ENCODE data around the gene PALS2.

The PALS2 gene, protein sequence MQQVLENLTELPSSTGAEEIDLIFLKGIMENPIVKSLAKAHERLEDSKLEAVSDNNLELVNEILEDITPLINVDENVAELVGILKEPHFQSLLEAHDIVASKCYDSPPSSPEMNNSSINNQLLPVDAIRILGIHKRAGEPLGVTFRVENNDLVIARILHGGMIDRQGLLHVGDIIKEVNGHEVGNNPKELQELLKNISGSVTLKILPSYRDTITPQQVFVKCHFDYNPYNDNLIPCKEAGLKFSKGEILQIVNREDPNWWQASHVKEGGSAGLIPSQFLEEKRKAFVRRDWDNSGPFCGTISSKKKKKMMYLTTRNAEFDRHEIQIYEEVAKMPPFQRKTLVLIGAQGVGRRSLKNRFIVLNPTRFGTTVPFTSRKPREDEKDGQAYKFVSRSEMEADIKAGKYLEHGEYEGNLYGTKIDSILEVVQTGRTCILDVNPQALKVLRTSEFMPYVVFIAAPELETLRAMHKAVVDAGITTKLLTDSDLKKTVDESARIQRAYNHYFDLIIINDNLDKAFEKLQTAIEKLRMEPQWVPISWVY

GRCh38 chr7:24572997-24573553 is at the start of gene PALS2:
Gene PALS2 (plus strand): TSS chr7:24573452. CDS start chr7:24623668, 50,216 bp downstream.
- peak; percentile 71 for ATAC-seq
- DNase-seq (ENCODE audit: low spot score in 2 of 2) = peak; percentile 74 to 86
- H3K4me1 Mint-ChIP-seq = peaks cover 29% of the 10 kb centered on the region
- H3K27ac Mint-ChIP-seq = peak within 1 kb of the TSS; percentile 76
- H3K36me3 Mint-ChIP-seq = no peaks in the 10 kb centered on the region
- no peaks in the 10 kb centered on the region for H3K9me3 Mint-ChIP-seq
- H3K4me3 Mint-ChIP-seq = peak within 1 kb of the TSS; percentile 89

- Mint-ChIP-seq H3K36me3 (no peaks in the 10 kb centered on the region), H3K27ac (no peak overlapping the region), H3K4me3 (no peak overlapping the region), H3K9me3 (no peaks in the 10 kb centered on the region), H3K4me1 (no peaks in the 10 kb centered on the region)
- ATAC-seq (peak; percentile 24), DNase-seq (ENCODE audit: low spot score in 2 of 2) (no peak)
Measured at GRCh38 chr7:24531255-24531654, 42.0 kb upstream of the PALS2 start.

DNA sequence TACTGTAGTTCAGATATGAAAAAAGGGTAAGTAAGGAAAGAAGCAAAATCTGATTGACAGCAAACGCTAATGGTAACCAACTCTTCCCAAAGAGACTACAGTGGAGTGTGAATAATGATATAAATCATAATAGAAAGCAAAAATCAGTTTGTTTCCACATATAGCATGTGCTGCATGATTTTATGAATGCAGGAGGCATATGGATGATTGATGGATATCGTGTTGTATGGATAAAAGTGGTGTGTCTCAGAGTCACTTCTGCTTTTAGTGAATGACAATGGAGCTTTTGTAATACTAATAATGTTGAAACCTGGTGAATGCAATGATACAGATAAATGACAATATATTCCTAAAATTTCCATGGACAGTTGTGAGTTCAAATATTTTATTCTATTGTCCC is 36.6 kb upstream of the PALS2 start:
- ATAC-seq (no peak), DNase-seq (ENCODE audit: low spot score in 2 of 2) (no peak)
- H3K36me3 Mint-ChIP-seq = no peaks in the 10 kb centered on the region
- H3K9me3 Mint-ChIP-seq = no peaks in the 10 kb centered on the region
- no peak overlapping the region for H3K4me3 Mint-ChIP-seq
- H3K4me1 Mint-ChIP-seq = no peaks in the 10 kb centered on the region
- H3K27ac Mint-ChIP-seq = no peak overlapping the region

- no peak for DNase-seq (ENCODE audit: low spot score in 2 of 2)
- H3K4me1 Mint-ChIP-seq = no peaks in the 10 kb centered on the region
Measured at GRCh38 chr7:24540956-24541355, 32.3 kb upstream of the PALS2 start.

GRCh38 chr7:24545215-24545614 is 28.0 kb upstream of the PALS2 start:
- H3K4me3 Mint-ChIP-seq = no peak overlapping the region
- no peak for ATAC-seq
- DNase-seq (ENCODE audit: low spot score in 2 of 2) = no peak
- H3K4me1 Mint-ChIP-seq = no peaks in the 10 kb centered on the region
- no peaks in the 10 kb centered on the region for H3K36me3 Mint-ChIP-seq
- H3K27ac Mint-ChIP-seq = no peak overlapping the region
- H3K9me3 Mint-ChIP-seq = no peaks in the 10 kb centered on the region

More at GRCh38 chr7:24540956-24541355, 32.3 kb upstream of the PALS2 start:
- Mint-ChIP-seq H3K27ac (no peak overlapping the region), H3K9me3 (no peaks in the 10 kb centered on the region), H3K36me3 (no peaks in the 10 kb centered on the region), H3K4me3 (no peak overlapping the region)
- ATAC-seq = no peak

- H3K27ac Mint-ChIP-seq = no peak overlapping the region
- no peak overlapping the region for H3K4me3 Mint-ChIP-seq
- no peaks in the 10 kb centered on the region for H3K9me3 Mint-ChIP-seq
- DNase-seq (ENCODE audit: low spot score in 2 of 2) (no peak), ATAC-seq (no peak)
- no peaks in the 10 kb centered on the region for H3K36me3 Mint-ChIP-seq
- no peaks in the 10 kb centered on the region for H3K4me1 Mint-ChIP-seq
Measured at GRCh38 chr7:24548390-24548789, 24.9 kb upstream of the PALS2 start.

DNA sequence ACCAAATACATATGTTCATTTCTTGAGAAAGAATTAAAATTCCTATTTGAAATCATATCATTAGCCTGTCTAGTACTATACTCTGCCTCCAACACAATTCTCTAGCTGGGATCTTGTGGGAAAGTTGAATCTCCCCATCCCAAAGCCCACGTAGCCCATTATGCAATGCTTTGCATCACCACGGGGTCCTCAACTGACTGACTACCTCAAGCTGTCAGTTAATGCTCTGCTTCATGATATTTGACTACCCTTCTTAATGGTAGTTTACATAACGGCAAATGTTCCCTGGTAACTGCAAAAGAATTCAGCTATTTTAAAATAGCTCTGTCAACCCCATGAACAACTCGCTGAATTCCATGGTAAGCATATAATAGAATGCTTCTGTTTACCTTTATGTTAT is 23.3 kb upstream of the PALS2 start:
- no peak overlapping the region for H3K4me3 Mint-ChIP-seq
- H3K36me3 Mint-ChIP-seq = no peaks in the 10 kb centered on the region
- ATAC-seq (no peak), DNase-seq (ENCODE audit: low spot score in 2 of 2) (no peak)
- H3K9me3 Mint-ChIP-seq = no peaks in the 10 kb centered on the region
- H3K27ac Mint-ChIP-seq = no peak overlapping the region
- no peaks in the 10 kb centered on the region for H3K4me1 Mint-ChIP-seq

DNA sequence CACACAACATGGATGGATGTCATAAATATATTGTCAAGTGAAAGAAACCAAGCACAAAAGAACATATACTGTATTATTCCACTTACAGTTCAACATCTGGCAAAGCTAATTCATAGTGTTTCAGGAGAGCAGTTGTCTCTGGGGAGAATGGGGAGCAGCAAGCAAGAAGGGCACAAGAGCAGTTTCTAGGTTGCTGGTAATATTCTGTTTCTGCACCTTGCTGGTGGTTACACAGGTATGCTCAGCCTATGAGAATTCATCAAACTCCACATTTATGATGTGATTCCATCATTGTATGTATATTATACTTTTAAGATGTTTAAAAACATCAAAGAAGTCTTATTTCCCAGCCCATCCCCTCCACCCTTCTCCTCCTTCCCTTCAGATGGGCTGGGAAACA is 18.1 kb upstream of the PALS2 start:
- ATAC-seq (no peak), DNase-seq (ENCODE audit: low spot score in 2 of 2) (no peak)
- no peaks in the 10 kb centered on the region for H3K9me3 Mint-ChIP-seq
- H3K4me3 Mint-ChIP-seq = no peak overlapping the region
- no peaks in the 10 kb centered on the region for H3K4me1 Mint-ChIP-seq
- no peak overlapping the region for H3K27ac Mint-ChIP-seq
- no peaks in the 10 kb centered on the region for H3K36me3 Mint-ChIP-seq

DNA sequence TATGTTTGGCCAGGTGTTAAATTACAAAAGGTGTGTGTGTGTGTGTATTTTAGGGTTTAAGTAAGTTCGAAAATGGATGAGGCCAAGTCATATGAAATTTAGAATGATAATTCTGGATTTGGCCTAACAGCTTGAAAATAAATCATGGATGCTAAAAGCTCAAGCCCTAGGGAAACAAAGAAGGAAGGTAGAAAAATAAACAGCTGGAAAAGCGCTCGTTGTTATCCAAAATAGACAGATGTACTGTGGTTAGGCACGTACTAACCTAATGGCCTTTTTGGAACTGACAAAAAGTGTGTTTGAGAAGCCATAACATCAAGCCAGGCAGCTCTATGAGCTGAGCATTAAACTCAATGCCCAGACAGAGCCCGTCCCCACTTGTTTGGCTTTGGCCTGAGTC is 17.5 kb upstream of the PALS2 start:
- H3K9me3 Mint-ChIP-seq = no peaks in the 10 kb centered on the region
- no peak for ATAC-seq
- H3K36me3 Mint-ChIP-seq = no peaks in the 10 kb centered on the region
- H3K27ac Mint-ChIP-seq = no peak overlapping the region
- H3K4me1 Mint-ChIP-seq = no peaks in the 10 kb centered on the region
- no peak overlapping the region for H3K4me3 Mint-ChIP-seq
- no peak for DNase-seq (ENCODE audit: low spot score in 2 of 2)

DNA sequence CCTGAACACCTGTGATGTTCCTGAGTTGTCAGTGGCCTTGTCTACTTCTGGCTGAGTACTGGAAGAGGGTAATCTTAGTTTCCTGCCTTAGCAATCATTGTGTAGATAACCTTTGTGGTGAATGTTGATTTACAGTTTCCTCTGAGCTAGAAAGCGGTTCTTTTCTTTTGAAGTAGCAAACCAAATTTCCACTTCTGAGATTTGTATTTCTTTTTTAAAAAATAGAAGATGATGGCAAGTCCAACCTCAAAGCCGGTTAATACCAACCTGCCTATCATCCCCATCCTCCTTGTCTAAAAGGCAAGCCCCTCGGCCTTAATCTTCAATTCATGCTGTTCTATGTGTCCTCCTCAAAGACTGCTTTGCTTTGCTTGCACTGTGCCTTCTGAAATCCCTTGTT is 12.5 kb upstream of the PALS2 start:
- ATAC-seq (no peak), DNase-seq (ENCODE audit: low spot score in 2 of 2) (no peak)
- H3K4me3 Mint-ChIP-seq = no peak overlapping the region
- H3K9me3 Mint-ChIP-seq = no peaks in the 10 kb centered on the region
- H3K36me3 Mint-ChIP-seq = no peaks in the 10 kb centered on the region
- H3K27ac Mint-ChIP-seq = no peak overlapping the region
- no peaks in the 10 kb centered on the region for H3K4me1 Mint-ChIP-seq

- no peak for DNase-seq (ENCODE audit: low spot score in 2 of 2)
- H3K4me3 Mint-ChIP-seq = no peak overlapping the region
- no peaks in the 10 kb centered on the region for H3K9me3 Mint-ChIP-seq
- no peaks in the 10 kb centered on the region for H3K4me1 Mint-ChIP-seq
- no peak for ATAC-seq
- H3K27ac Mint-ChIP-seq = no peak overlapping the region
- H3K36me3 Mint-ChIP-seq = no peaks in the 10 kb centered on the region
Measured at GRCh38 chr7:24566274-24566673, 7.0 kb upstream of the PALS2 start.

DNA sequence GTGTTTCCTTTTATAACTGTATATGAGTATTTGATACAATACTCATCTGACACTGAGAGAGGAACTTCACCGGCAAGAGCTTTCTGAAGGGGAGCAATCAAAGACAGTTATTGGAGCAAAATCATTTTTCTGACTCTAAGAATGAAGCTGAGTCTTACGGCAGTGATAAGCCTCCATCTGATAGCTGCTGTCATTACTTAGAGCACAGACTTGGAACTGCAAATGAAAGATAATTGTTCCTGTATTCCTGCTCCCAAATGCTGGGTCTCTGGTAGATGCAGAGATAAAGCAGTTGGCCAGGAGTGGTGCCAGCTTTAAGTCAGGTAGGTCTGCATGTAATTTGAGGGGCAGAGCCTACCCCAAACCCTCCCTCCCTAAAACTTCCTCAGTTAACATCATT is 2.3 kb upstream of the PALS2 start:
- no peak overlapping the region for H3K4me3 Mint-ChIP-seq
- no peaks in the 10 kb centered on the region for H3K9me3 Mint-ChIP-seq
- ATAC-seq = no peak

DNA sequence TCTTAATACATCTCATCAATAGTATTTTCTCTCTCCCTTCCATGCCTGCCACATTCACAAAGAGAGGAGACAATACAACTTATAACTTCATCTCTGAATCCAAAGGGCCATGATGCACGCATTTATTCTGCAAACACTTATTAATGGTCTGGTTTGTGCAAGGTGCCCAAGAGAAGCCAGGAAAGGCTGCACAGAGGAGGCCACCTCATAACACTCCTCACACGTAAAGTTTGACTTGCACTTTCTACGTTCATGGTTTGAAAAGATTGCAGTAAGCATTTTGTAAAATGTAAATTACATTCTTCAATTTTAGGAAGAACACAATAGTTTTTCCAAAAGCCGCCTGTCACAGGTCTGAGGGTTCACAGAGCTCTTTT is 1.2 kb upstream of the PALS2 start:
- H3K27ac Mint-ChIP-seq = peak overlapping the region; percentile 72
- H3K36me3 Mint-ChIP-seq = no peaks in the 10 kb centered on the region
- no peak for DNase-seq (ENCODE audit: low spot score in 2 of 2)
- H3K9me3 Mint-ChIP-seq = no peaks in the 10 kb centered on the region
- peaks cover 29% of the 10 kb centered on the region for H3K4me1 Mint-ChIP-seq
- ATAC-seq = peak; percentile 59
- peak overlapping the region; percentile 89 for H3K4me3 Mint-ChIP-seq

More for the DNA sequence above, 2.3 kb upstream of the PALS2 start:
- no peaks in the 10 kb centered on the region for H3K36me3 Mint-ChIP-seq
- H3K27ac Mint-ChIP-seq = no peak overlapping the region
- H3K4me1 Mint-ChIP-seq = peaks cover 24% of the 10 kb centered on the region
- no peak for DNase-seq (ENCODE audit: low spot score in 2 of 2)

GRCh38 chr7:24572393-24572996 is 757 bp upstream of the PALS2 start:
- peaks cover 29% of the 10 kb centered on the region for H3K4me1 Mint-ChIP-seq
- DNase-seq (ENCODE audit: low spot score in 2 of 2) (peak; percentile 12 to 68), ATAC-seq (peak; percentile 79)
- no peaks in the 10 kb centered on the region for H3K36me3 Mint-ChIP-seq
- peak overlapping the region; percentile 72 for H3K27ac Mint-ChIP-seq
- no peaks in the 10 kb centered on the region for H3K9me3 Mint-ChIP-seq
- H3K4me3 Mint-ChIP-seq = peak overlapping the region; percentile 89

DNA sequence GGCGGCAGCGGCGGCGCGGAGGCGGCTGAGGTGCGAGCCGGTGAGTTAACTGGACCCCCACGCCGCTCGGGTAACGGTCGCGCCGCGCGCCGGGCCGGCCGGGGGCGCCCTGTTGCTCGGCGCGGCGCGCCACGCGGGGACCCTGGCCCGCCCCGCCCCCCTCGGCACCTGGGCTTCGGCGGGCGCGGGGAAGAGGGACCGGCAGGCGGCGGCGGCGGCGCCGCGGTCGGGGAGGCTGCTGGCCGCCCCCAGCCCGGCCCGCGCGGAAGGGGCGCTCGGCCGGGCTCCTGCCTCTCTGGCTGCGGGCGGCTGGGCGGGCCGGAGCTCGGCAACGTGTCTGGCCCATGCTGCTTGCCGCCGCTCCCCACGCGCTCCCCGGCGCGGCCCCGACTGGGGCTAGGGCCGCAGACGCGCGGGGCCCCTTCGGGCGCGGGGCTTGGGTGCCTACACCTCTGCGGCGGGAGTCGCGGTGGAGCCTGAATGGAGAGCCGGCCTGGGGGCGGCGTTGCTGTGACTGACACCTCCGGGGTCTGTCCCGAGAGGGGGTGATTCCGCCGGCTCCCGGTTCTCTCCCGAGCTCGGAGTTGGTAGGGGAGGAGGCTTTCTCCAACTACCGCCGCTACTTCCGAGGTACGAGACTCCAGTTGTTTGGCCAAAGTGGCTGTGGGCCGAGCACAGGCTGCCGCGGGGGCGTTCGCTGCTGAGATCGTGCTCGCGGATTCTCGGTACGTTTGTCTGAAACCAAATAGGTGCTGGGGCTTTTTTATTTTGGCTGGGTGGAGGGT is 494 bp downstream of the PALS2 start:
- peak overlapping the region; percentile 89 for H3K4me3 Mint-ChIP-seq
- DNase-seq (ENCODE audit: low spot score in 2 of 2) (peak; percentile 25 to 74), ATAC-seq (peak; percentile 46)
- H3K36me3 Mint-ChIP-seq = no peaks in the 10 kb centered on the region
- peak overlapping the region; percentile 76 for H3K27ac Mint-ChIP-seq
- no peaks in the 10 kb centered on the region for H3K9me3 Mint-ChIP-seq
- H3K4me1 Mint-ChIP-seq = peaks cover 29% of the 10 kb centered on the region
